KOPT-K1 (cell line): ENCODE results near the gene PARP14.
"Not testable (repeated sequence)": the region's sequence is repeated elsewhere in the genome, so short reads cannot be mapped to it uniquely, and the experiment has no call there.

Experiments used
- H3K27ac ChIP-seq: fragments of 200-600 bp; sonication (generic); 2 replicates; pipeline ENCODE4 v1.5.1; 2016; ENCODE audit warnings: antibody characterized with exemption, mild to moderate bottlenecking, low read depth, low read length; ENCODE audit not compliant: poor library complexity, severe bottlenecking
- H3K36me3 ChIP-seq: fragments of 200-600 bp; sonication (generic); 2 replicates; pipeline ENCODE4 v1.5.1; 2017; ENCODE audit warnings: antibody characterized with exemption, mild to moderate bottlenecking, low read length, moderate library complexity; ENCODE audit not compliant: insufficient read depth
- H3K9me3 ChIP-seq: fragments of 200-600 bp; sonication (generic); 2 replicates; pipeline ENCODE4 v1.5.1; 2017; ENCODE audit warnings: antibody characterized with exemption, low read length, mild to moderate bottlenecking; ENCODE audit not compliant: insufficient read depth, poor library complexity, severe bottlenecking

Gene PARP14

GRCh38 chr3:122728186-122728585 lies 47.5 kb downstream of the PARP14 start:
- H3K36me3 ChIP-seq, result peaks cover 72% of the 10 kb centered on the region
- H3K9me3 ChIP-seq, result peaks cover 31% of the 10 kb centered on the region
- no peak overlapping the region for H3K27ac ChIP-seq

GRCh38 chr3:122728756-122729514 lies 48.3 kb downstream of the PARP14 start:
- H3K27ac ChIP-seq, result no peak overlapping the region
- H3K36me3 ChIP-seq, result peaks cover 65% of the 10 kb centered on the region
- H3K9me3 ChIP-seq, result peaks cover 37% of the 10 kb centered on the region

- H3K36me3 ChIP-seq, result peaks cover 60% of the 10 kb centered on the region
- H3K9me3 ChIP-seq, result peaks cover 28% of the 10 kb centered on the region
- no peak overlapping the region for H3K27ac ChIP-seq
These were observed 49.6 kb downstream of the PARP14 start for GRCh38 chr3:122730240-122730639.

- H3K27ac ChIP-seq, result not testable (repeated sequence)
- Histone ChIP-seq H3K36me3 (peaks cover 40% of the 10 kb centered on the region), H3K9me3 (peaks cover 22% of the 10 kb centered on the region)
These were observed 52.3 kb downstream of the PARP14 start for GRCh38 chr3:122732682-122733525.

- Histone ChIP-seq H3K36me3 (peaks cover 32% of the 10 kb centered on the region), H3K27ac (no peak overlapping the region), H3K9me3 (no peaks in the 10 kb centered on the region)
These were observed 58.5 kb downstream of the PARP14 start for GRCh38 chr3:122739172-122739571.

- Histone ChIP-seq H3K27ac (no peak overlapping the region), H3K36me3 (peaks cover 32% of the 10 kb centered on the region), H3K9me3 (no peaks in the 10 kb centered on the region)
These were observed 61.6 kb downstream of the PARP14 start for GRCh38 chr3:122742234-122742633.

- Histone ChIP-seq H3K36me3 (peaks cover 32% of the 10 kb centered on the region), H3K27ac (no peak overlapping the region), H3K9me3 (no peaks in the 10 kb centered on the region)
These were observed 63.0 kb downstream of the PARP14 start for GRCh38 chr3:122743581-122744120.

GRCh38 chr3:122745369-122746021 lies 64.9 kb downstream of the PARP14 start:
- no peak overlapping the region for H3K27ac ChIP-seq
- H3K36me3 ChIP-seq, result peaks cover 18% of the 10 kb centered on the region
- H3K9me3 ChIP-seq, result no peaks in the 10 kb centered on the region

GRCh38 chr3:122747295-122747694 lies 66.7 kb downstream of the PARP14 start:
- H3K27ac ChIP-seq, H3K9me3 ChIP-seq: not testable (repeated sequence)
- H3K36me3 ChIP-seq, result peaks cover 13% of the 10 kb centered on the region

- Histone ChIP-seq H3K9me3 (no peaks in the 10 kb centered on the region), H3K27ac (no peak overlapping the region), H3K36me3 (0 out of 2 replicates have a peak, but pooled peaks cover 3% of the 10 kb centered on the region)
These were observed 67.7 kb downstream of the PARP14 start for GRCh38 chr3:122748347-122748746.

- H3K9me3 ChIP-seq, result no peaks in the 10 kb centered on the region
- no peak overlapping the region for H3K27ac ChIP-seq
- peaks cover 18% of the 10 kb centered on the region; the same call in 1 of the 2 replicates for H3K36me3 ChIP-seq
These were observed 74.3 kb downstream of the PARP14 start for GRCh38 chr3:122754929-122755328.

GRCh38 chr3:122755491-122755890 lies 74.9 kb downstream of the PARP14 start:
- Histone ChIP-seq H3K36me3 (peaks cover 18% of the 10 kb centered on the region; the same call in 1 of the 2 replicates), H3K27ac (no peak overlapping the region), H3K9me3 (no peaks in the 10 kb centered on the region)

- Histone ChIP-seq H3K9me3 (no peaks in the 10 kb centered on the region), H3K27ac (no peak overlapping the region), H3K36me3 (peaks cover 12% of the 10 kb centered on the region; the same call in 1 of the 2 replicates)
These were observed 78.4 kb downstream of the PARP14 start for GRCh38 chr3:122758877-122759560.

GRCh38 chr3:122760453-122761271 lies 80.0 kb downstream of the PARP14 start:
- H3K36me3 ChIP-seq, result peaks cover 4% of the 10 kb centered on the region; the same call in 1 of the 2 replicates
- H3K9me3 ChIP-seq, result no peaks in the 10 kb centered on the region

More at GRCh38 chr3:122760453-122761271, 80.0 kb downstream of the PARP14 start:
- H3K27ac ChIP-seq, result no peak overlapping the region
